Endothelial cell of umbilical vein (primary cell): ENCODE measurements around the gene CCDC170.

ENCODE experiments used
- EZH2 ChIP-seq: IDR thresholded peaks from 2 replicates; pipeline ENCODE4 v1.6.1; 2012; ENCODE audit warnings: borderline replicate concordance, low read depth, mild to moderate bottlenecking, moderate library complexity, low read length, inconsistent platforms; ENCODE audit not compliant: severe bottlenecking
- FOS ChIP-seq: IDR thresholded peaks from 2 replicates; pipeline ENCODE4 v1.6.1; 2011; ENCODE audit warnings: mild to moderate bottlenecking, low read length, moderate library complexity, borderline replicate concordance; ENCODE audit not compliant: insufficient read depth
- JUN ChIP-seq: IDR thresholded peaks from 2 replicates; pipeline ENCODE4 v1.6.1; 2011; ENCODE audit warnings: borderline replicate concordance, low read depth; ENCODE audit not compliant: insufficient read length, insufficient read depth
- POLR2A ChIP-seq: IDR thresholded peaks from 2 replicates; pipeline ENCODE4 v1.6.1; 2012; ENCODE audit warnings: low read depth, mild to moderate bottlenecking, control low read depth, low read length
- POLR2AphosphoS5 ChIP-seq: IDR thresholded peaks from 2 replicates; pipeline ENCODE4 v1.6.1; 2012; ENCODE audit warnings: low read depth, mild to moderate bottlenecking, control low read depth, low read length, moderate library complexity; ENCODE audit not compliant: insufficient read depth
- TF ChIP-seq, protein P1 (sequence below), 2 donors: IDR thresholded peaks; 1 replicate in 1 of 2; 2 replicates in 1 of 2; pipeline ENCODE4 v1.5.1; 2011; ENCODE audit warnings: low read length in 2 of 2, mild to moderate bottlenecking in 2 of 2, moderate library complexity in 2 of 2, control low read depth in 1 of 2, inconsistent platforms in 1 of 2, low read depth in 1 of 2; ENCODE audit not compliant: insufficient read depth in 1 of 2; ENCODE audit errors: extremely low read depth in 1 of 2
- TF ChIP-seq, protein P2 (sequence below): IDR thresholded peaks from 2 replicates; pipeline ENCODE4 v1.6.1; 2011; ENCODE audit not compliant: insufficient read depth, insufficient read length

DNA sequence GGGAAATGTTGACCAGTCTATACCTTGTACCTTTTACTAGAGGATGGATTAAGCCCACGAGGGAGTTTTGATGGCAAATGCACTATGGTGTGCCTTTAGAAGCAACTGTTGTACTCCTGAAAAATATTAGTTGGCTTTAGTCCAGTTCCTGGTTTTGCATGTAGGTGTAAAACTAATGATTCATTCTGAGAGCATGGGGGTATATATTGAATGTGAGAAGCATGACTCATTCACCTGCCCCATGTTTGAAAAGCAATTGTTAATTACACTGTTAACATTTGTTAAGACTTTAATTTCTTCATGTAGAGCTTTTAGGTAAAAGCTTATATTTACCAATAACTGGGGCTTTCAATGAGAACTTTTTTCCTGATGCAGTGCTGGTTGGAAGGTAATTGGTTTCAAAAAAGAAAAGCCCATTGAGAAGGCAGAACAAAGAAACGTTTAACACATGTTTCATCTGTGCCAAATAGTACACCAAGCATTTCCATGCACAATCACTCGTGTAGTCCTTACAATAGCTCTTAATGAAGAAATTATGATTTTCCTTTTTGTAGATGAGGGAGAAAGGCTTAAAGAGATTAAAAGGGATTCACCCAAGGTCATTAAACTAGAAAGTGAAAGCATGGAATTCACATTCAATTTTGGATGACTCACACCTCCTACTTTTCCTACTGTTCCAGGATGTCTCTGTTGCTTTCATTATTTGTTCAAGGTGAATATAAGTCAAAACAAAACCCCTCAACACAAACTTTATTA lies 134.1 kb downstream of the CCDC170 start:
- TF ChIP-seq EZH2, result no peak
- no peak for TF ChIP-seq POLR2A
- TF ChIP-seq, protein P1, sequence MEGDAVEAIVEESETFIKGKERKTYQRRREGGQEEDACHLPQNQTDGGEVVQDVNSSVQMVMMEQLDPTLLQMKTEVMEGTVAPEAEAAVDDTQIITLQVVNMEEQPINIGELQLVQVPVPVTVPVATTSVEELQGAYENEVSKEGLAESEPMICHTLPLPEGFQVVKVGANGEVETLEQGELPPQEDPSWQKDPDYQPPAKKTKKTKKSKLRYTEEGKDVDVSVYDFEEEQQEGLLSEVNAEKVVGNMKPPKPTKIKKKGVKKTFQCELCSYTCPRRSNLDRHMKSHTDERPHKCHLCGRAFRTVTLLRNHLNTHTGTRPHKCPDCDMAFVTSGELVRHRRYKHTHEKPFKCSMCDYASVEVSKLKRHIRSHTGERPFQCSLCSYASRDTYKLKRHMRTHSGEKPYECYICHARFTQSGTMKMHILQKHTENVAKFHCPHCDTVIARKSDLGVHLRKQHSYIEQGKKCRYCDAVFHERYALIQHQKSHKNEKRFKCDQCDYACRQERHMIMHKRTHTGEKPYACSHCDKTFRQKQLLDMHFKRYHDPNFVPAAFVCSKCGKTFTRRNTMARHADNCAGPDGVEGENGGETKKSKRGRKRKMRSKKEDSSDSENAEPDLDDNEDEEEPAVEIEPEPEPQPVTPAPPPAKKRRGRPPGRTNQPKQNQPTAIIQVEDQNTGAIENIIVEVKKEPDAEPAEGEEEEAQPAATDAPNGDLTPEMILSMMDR (IDR thresholded peaks at IDR 0.05; ENCODE audit: extremely low read depth in 1 of 2, insufficient read depth in 1 of 2, low read depth in 1 of 2, low read length in 2 of 2), result no peak
- TF ChIP-seq POLR2AphosphoS5, result no peak
- TF ChIP-seq, protein P2, sequence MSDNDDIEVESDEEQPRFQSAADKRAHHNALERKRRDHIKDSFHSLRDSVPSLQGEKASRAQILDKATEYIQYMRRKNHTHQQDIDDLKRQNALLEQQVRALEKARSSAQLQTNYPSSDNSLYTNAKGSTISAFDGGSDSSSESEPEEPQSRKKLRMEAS, result no peak
- TF ChIP-seq JUN, result no peak
- TF ChIP-seq FOS, result peak; percentile 26
